GM19324 (cell line): ENCODE data around the gene MANEAL.

Experiments used
- ATAC-seq: cut with Tn5 transposase; IDR thresholded peaks from one replicate; pipeline ENCODE4 v1.9.1; 2021; ENCODE audit warnings: mild to moderate bottlenecking, moderate library complexity; ENCODE audit not compliant: unreplicated experiment, low FRiP score

Gene MANEAL

GRCh38 chr1:37822906-37823815 lies 29.5 kb downstream of the MANEAL start:
- ATAC-seq: no peak

- no peak for ATAC-seq
These were observed 30.4 kb downstream of the MANEAL start for GRCh38 chr1:37824001-37824400.

- no peak for ATAC-seq
These were observed 31.9 kb downstream of the MANEAL start for GRCh38 chr1:37825506-37825905.

GRCh38 chr1:37828410-37829074 lies 34.9 kb downstream of the MANEAL start:
- no peak for ATAC-seq

- no peak for ATAC-seq
These were observed 37.5 kb downstream of the MANEAL start for GRCh38 chr1:37831109-37831508.

- no peak for ATAC-seq
These were observed 38.2 kb downstream of the MANEAL start for GRCh38 chr1:37831809-37832208.

- ATAC-seq: no peak
These were observed 43.1 kb downstream of the MANEAL start for GRCh38 chr1:37836788-37837187.

GRCh38 chr1:37839676-37840075 lies 46.0 kb downstream of the MANEAL start:
- ATAC-seq: no peak

GRCh38 chr1:37840711-37841110 lies 47.1 kb downstream of the MANEAL start:
- no peak for ATAC-seq

GRCh38 chr1:37841652-37842051 lies 48.0 kb downstream of the MANEAL start:
- no peak for ATAC-seq

- ATAC-seq: no peak
These were observed 50.9 kb downstream of the MANEAL start for GRCh38 chr1:37844536-37844935.

- ATAC-seq: no peak
These were observed 51.5 kb downstream of the MANEAL start for GRCh38 chr1:37845049-37845646.

GRCh38 chr1:37845786-37846185 lies 52.1 kb downstream of the MANEAL start:
- no peak for ATAC-seq

GRCh38 chr1:37846647-37847339 lies 53.1 kb downstream of the MANEAL start:
- no peak for ATAC-seq

- ATAC-seq: no peak
These were observed 55.8 kb downstream of the MANEAL start for GRCh38 chr1:37849480-37849879.

- no peak for ATAC-seq
These were observed 56.8 kb downstream of the MANEAL start for GRCh38 chr1:37850352-37850955.
